Stomach (tissue), 4 donors: ENCODE measurements around the gene MAGI2.

Experiments used
- EP300 ChIP-seq: sonication (generic); formaldehyde crosslinking; IDR thresholded peaks from one replicate; pipeline ENCODE4 v1.6.1; 2017; ENCODE audit warnings: antibody characterized with exemption
- POLR2A ChIP-seq, 4 donors: fragments of 450-650 bp; IDR thresholded peaks; one replicate each; pipeline ENCODE4 v1.6.1; 2016; ENCODE audit warnings: antibody characterized with exemption in 4 of 4, control low read depth in 2 of 4, mild to moderate bottlenecking in 1 of 4, moderate library complexity in 1 of 4
- POLR2AphosphoS5 ChIP-seq, 3 donors: sonication (generic); formaldehyde crosslinking; IDR thresholded peaks; one replicate each; pipeline ENCODE4 v1.6.1; 2016; ENCODE audit warnings: antibody characterized with exemption in 3 of 3
- TF ChIP-seq, protein P1 (sequence below), 7 experiments: fragments of 450-650 bp in 4 of 7; fragments of 200-600 bp in 3 of 7; sonication (generic) in 3 of 7; IDR thresholded peaks; one replicate each; pipeline ENCODE4 v1.5.1; 2016 to 2019; ENCODE audit warnings: antibody characterized with exemption in 7 of 7, control low read depth in 2 of 7, mild to moderate bottlenecking in 1 of 7

DNA sequence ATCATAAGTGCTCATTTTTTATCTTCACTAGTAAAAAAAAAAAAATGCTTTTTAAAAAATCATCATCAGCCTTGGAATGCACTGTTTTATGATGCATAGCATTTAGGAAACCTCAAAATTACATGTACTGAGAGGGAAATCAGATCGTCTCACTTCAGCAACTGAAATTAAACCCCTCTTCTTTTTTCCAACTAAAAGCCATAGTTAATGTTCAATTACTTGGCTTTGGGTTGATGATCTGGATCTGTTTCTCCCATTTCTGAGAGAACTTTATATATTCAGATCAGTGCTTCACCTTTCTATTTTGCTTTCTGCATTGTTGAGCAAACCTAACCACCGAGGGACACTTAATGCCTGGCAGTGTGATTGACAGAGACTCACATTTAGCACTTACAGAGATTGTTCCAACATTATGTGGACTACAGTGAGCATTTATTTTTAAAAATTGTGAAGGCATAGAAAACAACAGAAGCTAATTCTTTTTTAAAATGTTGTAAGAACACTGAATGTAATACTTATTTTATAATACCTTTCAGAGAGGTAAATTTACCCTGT is 976.5 kb downstream of the MAGI2 start:
- TF ChIP-seq, protein P1, sequence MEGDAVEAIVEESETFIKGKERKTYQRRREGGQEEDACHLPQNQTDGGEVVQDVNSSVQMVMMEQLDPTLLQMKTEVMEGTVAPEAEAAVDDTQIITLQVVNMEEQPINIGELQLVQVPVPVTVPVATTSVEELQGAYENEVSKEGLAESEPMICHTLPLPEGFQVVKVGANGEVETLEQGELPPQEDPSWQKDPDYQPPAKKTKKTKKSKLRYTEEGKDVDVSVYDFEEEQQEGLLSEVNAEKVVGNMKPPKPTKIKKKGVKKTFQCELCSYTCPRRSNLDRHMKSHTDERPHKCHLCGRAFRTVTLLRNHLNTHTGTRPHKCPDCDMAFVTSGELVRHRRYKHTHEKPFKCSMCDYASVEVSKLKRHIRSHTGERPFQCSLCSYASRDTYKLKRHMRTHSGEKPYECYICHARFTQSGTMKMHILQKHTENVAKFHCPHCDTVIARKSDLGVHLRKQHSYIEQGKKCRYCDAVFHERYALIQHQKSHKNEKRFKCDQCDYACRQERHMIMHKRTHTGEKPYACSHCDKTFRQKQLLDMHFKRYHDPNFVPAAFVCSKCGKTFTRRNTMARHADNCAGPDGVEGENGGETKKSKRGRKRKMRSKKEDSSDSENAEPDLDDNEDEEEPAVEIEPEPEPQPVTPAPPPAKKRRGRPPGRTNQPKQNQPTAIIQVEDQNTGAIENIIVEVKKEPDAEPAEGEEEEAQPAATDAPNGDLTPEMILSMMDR (IDR thresholded peaks at IDR 0.05): no peak
- no peak for TF ChIP-seq POLR2A (IDR thresholded peaks at IDR 0.05)
- no peak for TF ChIP-seq EP300
- no peak for TF ChIP-seq POLR2AphosphoS5 (IDR thresholded peaks at IDR 0.05)
